HL-60 (cell line): ENCODE measurements around the gene AVEN.
"Not testable (repeated sequence)": the region's sequence is repeated elsewhere in the genome, so short reads cannot be mapped to it uniquely, and the experiment has no call there.

ENCODE experiments used
- POLR2AphosphoS5 ChIP-seq: IDR thresholded peaks from 2 replicates; pipeline ENCODE4 v1.6.1; 2012; ENCODE audit warnings: low read depth
- TF ChIP-seq, protein P1 (sequence below): IDR thresholded peaks from one replicate; pipeline ENCODE4 v1.5.1; 2011; ENCODE audit warnings: low read length, control low read depth, inconsistent platforms; ENCODE audit not compliant: insufficient read depth
- TF ChIP-seq, protein P2 (sequence below): IDR thresholded peaks from 2 replicates; pipeline ENCODE4 v1.6.1; 2012; ENCODE audit warnings: low read depth; ENCODE audit not compliant: insufficient replicate concordance

DNA sequence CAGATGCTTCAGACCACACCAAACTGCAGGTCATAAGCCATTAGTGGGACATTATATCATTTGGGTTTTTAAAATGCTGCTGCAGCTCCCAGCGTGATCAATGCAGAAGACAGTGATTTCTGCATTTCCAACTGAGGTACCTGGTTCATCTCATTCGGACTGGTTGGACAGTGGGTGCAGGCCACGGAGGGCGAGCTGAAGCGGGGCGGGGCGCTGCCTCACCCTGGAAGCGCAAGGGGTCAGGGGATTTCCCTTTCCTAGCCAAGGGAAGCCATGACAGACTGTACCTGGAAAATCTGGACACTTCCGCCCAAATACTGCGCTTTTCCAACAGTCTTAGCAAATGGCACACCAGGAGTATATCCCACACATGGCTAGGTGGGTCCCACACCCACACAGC, 43.3 kb downstream of the AVEN start:
- not testable (repeated sequence) for TF ChIP-seq POLR2AphosphoS5
- TF ChIP-seq, protein P1, sequence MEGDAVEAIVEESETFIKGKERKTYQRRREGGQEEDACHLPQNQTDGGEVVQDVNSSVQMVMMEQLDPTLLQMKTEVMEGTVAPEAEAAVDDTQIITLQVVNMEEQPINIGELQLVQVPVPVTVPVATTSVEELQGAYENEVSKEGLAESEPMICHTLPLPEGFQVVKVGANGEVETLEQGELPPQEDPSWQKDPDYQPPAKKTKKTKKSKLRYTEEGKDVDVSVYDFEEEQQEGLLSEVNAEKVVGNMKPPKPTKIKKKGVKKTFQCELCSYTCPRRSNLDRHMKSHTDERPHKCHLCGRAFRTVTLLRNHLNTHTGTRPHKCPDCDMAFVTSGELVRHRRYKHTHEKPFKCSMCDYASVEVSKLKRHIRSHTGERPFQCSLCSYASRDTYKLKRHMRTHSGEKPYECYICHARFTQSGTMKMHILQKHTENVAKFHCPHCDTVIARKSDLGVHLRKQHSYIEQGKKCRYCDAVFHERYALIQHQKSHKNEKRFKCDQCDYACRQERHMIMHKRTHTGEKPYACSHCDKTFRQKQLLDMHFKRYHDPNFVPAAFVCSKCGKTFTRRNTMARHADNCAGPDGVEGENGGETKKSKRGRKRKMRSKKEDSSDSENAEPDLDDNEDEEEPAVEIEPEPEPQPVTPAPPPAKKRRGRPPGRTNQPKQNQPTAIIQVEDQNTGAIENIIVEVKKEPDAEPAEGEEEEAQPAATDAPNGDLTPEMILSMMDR: not testable (repeated sequence)
- TF ChIP-seq, protein P2, sequence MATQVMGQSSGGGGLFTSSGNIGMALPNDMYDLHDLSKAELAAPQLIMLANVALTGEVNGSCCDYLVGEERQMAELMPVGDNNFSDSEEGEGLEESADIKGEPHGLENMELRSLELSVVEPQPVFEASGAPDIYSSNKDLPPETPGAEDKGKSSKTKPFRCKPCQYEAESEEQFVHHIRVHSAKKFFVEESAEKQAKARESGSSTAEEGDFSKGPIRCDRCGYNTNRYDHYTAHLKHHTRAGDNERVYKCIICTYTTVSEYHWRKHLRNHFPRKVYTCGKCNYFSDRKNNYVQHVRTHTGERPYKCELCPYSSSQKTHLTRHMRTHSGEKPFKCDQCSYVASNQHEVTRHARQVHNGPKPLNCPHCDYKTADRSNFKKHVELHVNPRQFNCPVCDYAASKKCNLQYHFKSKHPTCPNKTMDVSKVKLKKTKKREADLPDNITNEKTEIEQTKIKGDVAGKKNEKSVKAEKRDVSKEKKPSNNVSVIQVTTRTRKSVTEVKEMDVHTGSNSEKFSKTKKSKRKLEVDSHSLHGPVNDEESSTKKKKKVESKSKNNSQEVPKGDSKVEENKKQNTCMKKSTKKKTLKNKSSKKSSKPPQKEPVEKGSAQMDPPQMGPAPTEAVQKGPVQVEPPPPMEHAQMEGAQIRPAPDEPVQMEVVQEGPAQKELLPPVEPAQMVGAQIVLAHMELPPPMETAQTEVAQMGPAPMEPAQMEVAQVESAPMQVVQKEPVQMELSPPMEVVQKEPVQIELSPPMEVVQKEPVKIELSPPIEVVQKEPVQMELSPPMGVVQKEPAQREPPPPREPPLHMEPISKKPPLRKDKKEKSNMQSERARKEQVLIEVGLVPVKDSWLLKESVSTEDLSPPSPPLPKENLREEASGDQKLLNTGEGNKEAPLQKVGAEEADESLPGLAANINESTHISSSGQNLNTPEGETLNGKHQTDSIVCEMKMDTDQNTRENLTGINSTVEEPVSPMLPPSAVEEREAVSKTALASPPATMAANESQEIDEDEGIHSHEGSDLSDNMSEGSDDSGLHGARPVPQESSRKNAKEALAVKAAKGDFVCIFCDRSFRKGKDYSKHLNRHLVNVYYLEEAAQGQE: not testable (repeated sequence)
